Activated CD4-positive, alpha-beta T cell treated with anti-CD3 and anti-CD28 coated beads for 48 hours (primary cell): ENCODE data around the gene CCDC47.
A peak's percentile ranks its signal among the peaks of the same experiment; 100 is the strongest.

Experiments used
- DNase-seq: peaks from one replicate; pipeline ENCODE4 v3.0.0-alpha.2; 2020

Gene CCDC47

DNA sequence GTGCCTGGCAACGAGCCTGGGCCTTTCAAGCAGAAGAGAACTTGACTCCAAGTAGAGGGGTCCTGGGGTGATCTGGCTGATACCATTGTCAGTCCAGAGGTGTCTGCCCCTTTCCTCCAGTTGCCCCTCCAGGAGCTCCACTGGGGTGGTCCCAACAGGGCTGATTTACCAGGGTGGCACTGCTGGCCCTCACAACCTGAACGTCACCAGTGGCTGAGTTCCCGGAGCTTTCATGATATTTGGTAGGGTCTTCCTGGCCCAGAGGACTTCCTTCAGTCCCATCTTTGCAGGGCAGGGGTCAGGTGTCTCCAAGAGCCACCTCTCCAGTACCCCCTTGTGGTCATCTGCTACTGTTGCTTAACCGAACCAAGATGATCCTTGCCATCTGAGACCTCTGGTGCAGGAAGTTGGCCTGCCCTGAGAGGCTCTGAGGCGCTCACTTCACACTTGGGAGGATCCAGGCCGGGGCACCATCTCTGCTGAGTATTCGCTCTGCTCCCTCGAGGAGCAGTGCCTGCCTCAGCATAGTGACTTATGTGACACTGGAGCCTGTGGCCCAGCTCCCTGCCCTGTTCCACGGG lies 76.9 kb downstream of the CCDC47 start:
- peak; percentile 52 for DNase-seq

DNA sequence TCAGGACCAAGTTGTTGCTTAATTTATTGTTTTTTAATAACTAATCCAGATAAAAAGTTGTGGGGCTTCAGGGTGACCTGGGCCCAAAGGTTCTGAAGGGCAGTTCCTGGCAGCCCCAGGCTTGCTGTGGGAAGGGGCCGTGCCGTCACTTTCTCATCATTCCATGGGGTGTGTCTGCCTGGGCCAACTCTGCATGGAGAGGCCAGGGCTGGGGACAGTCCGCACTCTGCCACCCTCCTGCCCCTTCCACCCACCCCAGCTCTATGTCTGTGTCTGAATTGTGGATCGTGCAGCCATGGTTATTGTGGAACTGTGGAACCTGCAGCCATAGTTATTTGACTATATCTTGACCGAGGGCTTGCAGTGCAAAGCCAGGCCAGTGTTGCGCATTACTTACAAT lies 77.5 kb downstream of the CCDC47 start:
- no peak for DNase-seq
